ENCODE measurements around the gene MAN1A1.

- TF ChIP-seq POLR2AphosphoS5 (IDR thresholded peaks at IDR 0.05) (no peak), CTCF (IDR thresholded peaks at IDR 0.05) (no peak), POLR2A (IDR thresholded peaks at IDR 0.05) (no peak)
Observed at GRCh38 chr6:119173249-119174084, 176.1 kb downstream of the MAN1A1 start.

Data from prostate gland (tissue), 2 donors.